HG02885 (cell line): ENCODE measurements around the gene ASGR1.
"Not testable (repeated sequence)": the region's sequence is repeated elsewhere in the genome, so short reads cannot be mapped to it uniquely, and the experiment has no call there.

ENCODE experiments used
- ATAC-seq: cut with Tn5 transposase; IDR thresholded peaks from one replicate; pipeline ENCODE4 v1.9.1; 2021; ENCODE audit warnings: mild to moderate bottlenecking; ENCODE audit not compliant: unreplicated experiment, poor library complexity

The ASGR1 gene

DNA sequence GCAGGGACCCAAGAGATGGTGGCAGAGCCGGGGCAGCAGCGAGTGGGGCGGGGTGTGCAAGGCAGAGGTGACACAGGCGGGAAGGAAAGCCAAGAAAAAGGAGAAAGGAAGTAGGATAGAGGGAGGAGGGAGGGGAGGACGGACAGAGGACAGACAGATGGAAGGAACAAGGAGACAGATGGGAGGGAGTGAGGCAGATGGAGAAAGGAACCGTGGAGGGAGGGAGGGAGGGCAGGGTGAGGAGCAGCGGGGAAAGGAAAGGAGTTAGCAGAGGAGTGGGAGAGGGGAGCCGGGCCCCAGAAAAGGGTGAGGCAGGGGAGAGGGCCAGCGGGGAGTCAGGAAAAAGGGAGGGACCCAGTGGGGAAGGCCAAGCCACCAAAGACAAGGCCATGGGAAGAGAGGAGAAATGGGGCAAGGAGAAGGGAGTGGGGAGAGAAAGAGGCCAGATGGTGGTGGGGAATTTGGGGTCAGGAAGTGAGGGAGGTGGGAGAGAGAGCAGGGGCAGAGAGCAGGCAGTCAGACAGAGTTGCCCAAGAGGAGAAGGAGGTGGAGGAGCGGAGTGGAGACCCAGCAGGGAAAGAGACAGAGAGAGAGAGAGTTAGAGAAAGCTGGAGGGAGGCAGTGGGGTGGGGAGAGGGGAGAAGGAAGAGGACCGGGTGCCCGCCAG lies 13.2 kb upstream of the ASGR1 start:
- no peak for ATAC-seq

DNA sequence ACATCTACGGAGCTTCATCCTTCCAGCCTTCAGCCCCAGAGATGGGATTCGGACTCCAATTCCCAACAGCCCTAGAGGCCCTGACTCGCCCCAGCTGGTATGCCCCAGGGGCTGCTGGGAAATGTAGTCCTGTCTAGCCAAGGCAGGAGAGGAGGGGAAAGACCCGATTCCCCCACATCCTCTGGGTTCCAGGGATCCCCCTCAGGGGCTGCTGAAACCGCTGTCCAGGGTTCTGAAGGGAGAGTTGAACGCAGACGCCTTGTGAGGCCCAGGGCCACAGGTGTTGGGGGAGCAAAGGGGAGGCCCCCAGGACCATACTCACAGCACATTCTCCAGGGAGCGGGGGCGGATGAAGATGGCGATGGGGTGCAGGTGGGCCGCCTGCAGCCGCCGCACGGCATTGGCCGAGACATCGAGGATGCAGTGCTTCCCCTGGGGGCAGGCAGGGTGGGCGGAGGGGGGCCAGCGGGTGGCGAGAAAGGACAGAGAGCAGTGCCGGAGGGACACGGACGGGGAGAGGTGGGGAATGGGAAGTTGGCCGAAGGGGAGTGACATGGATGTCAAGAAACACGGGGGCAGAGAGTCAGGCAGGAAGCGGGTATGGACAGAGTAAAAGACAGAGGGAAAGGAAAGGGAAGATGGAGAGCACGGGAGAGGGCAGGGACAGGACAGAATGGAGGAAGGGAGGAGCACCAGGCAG lies 12.6 kb upstream of the ASGR1 start:
- ATAC-seq = no peak

DNA sequence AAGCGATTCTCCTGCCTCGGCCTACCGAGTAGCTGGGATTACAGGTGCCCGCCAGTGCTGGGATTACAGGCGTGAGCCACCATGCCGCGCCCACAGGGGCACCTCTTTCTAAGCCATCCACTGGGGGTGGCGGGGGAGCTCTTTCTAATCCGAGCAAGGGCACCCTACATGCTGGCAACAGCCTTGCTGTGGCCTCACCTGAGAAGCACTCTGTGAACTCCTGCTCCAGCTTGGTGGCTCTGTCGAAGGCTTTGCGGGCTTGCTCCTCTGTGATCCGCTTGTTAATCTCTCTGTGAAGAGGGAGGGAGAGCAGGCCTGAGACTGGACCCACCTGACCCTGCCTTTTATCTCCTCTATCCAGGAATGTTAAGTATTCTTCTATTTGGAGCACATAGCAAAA lies 11.9 kb upstream of the ASGR1 start:
- ATAC-seq = no peak

DNA sequence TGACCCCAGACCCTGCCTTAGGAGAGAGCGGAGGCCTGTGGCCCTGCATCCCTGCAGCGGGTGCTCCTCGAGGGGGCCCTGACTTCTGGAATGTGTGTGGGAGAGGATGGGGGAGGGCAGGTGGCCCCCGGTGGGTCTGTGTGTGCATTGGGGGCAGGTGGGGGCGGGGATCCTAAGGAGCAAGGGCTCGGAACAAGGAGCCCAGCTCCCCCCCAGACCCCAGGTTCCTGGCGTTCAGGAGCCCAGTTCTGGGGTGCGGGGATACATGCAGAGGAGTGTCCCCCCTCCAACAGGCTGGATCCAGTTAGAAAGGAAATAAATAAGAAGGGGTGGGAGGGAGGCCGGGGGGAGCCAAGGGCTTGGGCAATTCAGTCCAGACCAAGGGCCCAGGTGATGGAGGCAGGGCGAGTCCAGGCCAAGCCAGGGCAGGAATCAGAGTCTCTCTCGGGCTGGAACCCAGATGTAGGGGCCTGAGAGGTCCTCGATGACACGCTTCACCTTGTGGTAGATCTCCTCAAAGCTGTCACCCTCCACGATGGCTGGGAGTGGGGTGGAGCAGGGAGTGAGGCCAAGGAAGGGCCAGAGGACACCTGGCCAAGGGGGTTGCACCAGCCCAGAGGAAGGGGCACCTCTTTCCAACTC lies 11.2 kb upstream of the ASGR1 start:
- no peak for ATAC-seq

DNA sequence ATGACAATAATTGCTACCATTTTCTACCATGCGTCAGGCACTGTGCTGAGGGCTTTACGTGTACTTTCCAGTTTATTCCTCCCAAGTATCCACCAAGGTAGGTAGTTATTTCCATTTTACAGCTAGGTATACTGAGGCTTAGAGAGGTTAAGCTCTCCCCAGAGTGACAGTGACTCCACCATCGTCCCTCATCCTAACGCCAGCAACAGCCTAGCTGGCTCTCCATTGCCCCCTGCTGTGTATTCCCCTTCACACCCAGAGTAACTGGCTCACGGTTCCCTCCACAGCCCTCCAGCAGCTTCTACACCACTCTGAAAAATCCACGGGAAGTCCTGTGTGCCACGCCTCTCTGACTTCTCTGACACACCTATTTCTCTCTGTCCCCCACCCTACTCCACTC lies 7.1 kb upstream of the ASGR1 start:
- ATAC-seq = no peak

DNA sequence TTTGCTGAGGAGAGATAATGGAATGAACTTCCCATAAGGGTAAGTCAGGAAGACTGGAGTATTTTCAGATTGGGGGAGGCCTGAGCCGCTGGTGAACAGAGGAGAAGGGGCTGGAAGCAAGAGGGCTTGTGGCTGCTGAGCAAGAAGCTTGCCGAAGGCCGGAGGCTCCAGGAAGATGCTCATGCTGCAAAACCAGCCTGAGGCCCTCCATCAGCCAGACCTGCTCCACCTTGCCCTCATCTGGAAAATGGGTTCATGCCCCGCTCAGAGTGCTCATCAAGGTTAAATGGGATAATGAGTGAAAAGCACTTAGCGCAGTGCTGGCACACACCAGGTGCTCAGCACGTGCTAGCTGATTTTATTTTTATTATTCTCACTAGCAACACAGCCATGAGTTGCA lies 5.5 kb upstream of the ASGR1 start:
- ATAC-seq = no peak

DNA sequence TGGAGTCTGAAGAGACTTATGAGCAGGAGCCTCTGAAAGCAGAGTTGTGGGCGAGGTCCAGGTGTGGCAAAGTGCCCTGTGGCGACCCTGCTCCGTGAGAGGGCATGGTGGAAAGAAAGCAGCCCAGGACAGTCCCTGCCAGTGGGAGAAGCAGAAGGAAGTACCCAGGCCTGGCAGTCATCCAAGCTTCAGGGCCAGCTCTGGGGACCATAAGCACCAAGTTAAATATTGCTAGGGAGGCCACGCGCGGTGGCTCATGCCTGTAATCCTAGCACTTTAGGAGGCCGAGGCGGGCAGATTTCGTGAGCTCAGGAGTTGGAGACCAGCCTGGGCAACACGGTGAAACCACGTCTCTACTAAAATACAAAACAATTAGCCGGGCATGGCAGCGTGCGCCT lies 4.9 kb upstream of the ASGR1 start:
- no peak for ATAC-seq

DNA sequence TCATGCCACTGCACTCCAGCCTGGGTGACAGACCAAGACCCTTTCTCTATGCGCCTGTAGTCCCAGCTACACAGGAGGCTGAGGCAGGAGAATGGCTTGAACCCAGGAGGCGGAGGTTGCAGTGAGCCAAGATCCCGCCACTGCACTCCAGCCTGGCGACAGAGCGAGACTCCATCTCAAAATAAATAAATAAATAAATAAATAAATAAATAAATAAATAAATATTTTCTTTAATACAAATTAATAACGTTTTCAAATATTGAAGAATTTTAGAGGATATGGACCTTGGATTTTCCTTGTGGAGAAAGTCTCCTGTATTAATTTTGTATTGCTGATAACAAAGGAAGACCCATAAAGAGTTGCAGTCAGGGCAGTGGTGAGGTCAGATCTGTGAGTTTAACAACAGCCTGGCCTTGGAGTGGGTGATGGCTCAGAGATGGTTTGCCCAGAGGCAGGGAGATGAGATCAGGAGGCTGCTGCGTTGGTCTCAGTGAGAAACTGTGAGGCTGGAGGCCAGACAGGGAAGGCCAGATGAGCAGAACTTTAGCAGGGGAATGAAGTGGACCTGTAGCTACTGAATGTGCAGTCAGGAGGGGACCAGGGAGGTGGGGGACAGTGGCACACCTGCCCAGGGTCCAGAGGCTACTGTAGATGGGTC lies 4.4 kb upstream of the ASGR1 start:
- ATAC-seq = no peak

DNA sequence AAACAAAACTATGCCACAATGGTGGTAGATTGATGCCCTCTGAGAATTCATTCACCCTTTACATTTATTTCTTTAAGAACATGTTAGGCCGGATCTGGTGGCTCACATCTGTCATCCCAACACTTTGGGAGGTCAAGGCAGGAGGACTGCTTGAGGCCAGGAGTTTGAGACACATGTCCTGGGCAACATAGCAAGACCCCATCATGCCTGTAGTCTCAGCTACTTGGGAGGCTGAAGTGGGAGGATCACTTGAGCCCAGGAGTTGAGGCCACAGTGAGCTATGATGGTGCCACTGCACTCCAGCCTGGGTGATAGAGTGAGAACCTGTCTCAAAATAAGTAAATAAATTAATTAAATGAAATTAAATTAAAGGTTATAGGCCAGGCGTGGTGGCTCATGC lies 2.9 kb upstream of the ASGR1 start:
- ATAC-seq = not testable (repeated sequence)

DNA sequence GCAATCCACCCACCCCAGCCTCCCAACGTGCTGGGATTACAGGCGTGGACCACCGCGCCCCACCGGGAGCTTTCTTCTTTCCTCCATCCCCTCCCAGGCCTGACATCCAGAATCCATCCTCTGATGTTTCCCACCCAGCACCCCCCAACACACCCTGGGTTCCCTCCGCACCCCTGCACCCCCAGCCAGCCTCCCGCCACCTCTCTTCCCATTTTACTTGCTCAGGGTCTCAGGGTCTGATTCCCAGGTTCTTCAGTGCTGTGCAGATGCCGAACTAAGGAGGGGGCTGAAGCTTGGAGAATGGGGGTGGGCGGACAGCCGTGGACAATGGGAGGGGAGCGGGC lies 225 bp downstream of the ASGR1 start:
- ATAC-seq = no peak

DNA sequence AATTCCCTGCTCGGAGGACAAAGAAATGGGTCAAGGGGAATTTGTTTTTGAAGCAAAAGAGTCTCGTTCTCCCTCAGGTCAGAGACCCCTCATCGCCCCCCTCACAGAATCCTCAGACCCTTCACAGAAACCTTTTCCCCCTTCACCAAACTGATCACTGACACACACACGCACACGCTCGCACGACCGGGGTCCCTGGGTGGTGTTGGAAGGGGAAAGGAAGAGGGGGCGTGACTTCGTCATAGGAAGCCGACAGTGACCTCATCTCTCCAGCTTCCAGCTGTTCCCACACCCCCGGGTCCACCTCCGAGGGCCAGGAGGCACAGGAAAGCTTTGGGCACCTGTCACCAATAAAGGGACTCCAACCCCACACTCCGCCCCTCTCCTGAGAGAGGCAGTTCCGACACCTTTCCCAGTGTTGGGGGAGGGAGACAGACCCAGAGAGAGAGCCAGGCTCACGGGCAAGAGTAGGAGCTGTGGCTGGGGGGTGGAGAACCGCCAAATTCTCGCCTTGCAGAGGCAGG lies 1.2 kb downstream of the ASGR1 start:
- no peak for ATAC-seq

DNA sequence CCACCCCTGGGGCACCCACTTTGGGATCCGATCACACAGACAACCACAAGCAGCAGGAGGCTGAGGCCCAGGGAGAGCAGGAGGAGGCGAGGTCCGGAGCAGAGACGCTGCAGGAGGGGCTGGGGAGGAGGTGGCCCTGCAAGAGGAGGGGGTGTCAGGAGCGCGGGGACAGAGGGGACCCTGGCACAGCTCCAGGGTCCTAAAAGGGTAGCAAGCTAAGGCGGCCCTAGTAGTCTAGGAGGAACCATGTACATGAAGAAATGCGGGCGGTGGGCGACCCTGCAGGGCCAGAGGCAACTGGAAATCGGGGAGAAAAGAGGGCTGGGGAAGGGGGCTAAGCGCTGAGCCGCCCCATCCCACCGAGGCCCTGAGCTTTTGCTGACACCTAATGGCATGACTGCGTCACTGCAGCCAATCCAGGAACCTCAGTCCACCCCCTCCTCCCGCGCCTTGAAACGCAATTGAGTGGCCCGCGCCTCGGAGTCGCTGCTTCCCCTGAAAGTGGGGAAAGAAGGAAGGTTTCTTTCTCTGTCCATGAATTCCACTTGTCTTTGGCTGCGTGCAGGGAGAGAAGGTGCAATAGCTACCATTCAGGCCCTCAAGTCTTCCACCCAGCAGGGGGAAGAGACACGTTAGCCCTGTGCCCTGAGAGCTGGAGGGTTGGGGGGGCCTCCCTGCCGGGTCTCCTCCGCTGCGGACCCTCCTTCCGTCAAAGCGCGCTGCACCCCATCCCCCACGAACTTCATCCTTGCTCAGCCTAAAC lies 1.8 kb downstream of the ASGR1 start:
- ATAC-seq = no peak

DNA sequence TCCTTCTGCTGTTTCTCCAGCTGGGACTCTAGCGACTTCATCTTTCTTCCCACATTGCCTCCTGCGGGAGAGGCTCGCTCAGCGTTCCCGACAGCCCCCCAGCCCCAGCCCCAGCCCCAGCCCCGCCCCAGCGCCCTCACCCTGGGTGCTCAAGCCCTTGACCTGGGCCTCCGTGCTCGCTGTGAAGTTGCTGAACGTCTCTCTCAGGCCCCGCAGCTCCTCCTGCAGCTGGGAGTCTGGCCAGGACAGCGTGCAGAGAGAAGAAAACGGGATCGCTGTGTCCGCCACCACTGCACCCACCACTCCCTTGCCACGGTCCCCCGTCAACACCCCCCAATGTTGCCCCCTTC lies 2.4 kb downstream of the ASGR1 start:
- no peak for ATAC-seq

DNA sequence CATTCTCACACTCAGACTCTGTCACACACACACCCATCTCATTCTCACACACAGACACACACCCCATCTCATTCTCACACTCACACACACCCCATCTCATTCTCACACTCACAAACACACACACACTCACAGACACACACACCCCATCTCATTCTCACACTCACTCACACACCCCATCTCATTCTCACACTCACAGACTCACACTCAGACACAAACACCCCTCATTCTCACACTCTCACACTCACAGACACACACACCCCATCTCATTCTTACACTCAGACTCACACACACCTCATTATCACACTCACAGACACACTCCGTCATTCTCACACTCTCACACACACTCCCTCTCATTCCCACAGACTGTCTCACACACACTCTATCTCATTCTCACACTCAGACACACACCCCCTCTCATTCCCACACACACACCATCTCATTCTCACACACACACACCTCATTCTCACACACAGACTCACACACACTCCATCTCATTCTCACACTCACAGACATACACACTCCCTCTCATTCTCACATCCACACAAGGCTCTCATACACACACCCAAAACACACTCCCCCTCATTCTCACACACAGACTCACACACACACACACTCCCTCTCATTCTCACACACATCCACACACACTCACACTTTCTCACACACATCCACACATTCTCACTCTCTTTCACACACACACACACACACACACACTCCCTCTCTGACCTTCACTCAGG lies 2.9 kb downstream of the ASGR1 start:
- no peak for ATAC-seq

DNA sequence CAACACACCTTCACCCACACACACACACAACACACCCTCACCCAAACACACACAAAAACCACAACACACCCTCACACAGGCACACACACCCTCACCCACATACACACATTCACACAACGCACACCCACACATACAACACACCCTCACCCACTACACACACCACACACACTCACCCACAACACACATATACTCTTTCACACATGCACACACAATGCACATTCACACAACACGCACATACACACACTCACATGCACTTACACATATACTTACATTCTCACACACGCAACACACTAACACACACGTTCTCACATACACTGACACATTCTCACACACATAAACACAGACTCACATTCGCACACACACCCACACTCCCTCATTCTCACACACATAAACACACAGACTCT lies 3.8 kb downstream of the ASGR1 start:
- ATAC-seq = no peak

DNA sequence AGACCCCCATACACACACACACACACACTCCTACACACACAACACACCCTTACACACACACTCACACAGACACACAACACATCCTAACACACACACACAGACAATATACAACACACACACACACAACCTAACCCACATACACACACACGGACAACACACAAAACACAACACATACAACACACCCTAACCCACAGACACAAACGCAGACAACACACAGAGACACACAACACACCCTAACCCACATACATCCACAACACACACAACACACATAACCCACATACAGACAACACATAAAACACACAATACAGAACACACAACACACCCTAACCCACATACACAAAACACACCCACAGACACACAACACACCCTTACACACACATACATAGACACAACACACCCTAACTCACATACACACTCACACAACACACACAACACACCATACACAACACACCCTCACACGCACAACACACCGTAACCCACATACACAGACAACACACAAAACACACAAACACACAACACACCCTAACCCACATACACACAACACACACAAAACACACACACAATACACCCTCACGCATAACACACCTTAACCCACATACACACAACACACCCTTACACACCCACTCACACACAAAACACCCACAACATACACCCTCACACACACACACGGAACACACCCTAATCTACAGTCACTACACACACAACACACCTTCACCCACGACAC lies 4.4 kb downstream of the ASGR1 start:
- no peak for ATAC-seq

DNA sequence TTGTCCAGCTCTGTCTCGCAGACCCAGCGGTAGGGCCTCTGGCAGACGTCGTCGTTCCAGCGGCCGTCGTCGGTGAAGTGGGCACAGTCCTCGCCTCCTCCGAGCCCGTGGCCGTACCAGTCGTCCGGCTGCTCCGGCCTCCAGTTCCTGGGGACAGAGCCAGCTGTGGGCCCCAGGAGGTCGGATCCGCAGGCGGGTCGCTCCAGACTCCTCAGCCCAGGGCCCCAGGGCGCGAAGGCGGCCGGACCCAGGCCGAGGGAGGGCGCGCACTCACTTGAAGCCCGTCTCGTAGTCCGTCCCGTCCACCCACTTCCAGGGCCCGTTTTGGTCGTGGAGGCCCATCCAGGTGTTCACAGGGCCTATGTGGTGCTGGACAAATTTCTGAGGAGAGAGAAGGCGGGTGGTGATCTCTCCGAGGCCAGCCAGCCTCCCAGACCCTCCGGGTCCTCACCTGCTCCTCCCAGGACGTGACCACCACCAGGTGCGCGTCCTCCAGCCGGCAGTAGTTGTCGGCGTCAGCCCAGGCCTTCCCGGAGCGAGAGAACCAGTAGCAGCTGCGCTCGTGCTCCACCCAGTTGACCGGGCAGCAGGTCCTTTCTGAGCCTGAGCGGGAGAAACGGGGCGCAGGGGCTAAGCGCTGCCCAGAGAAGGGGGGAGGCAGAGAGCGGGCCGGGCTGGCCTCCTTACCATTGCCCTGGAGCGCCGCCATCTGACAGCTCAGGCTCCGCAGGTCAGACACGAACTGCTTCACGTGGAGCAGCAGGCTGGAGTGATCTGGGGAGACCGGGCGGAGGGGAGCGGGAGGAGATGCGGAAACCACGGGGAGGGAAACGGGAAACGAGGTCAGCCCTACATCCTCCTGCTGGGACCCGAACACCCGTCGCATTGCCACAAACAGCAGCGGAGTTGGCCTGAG lies 5.2 kb downstream of the ASGR1 start:
- ATAC-seq = no peak

DNA sequence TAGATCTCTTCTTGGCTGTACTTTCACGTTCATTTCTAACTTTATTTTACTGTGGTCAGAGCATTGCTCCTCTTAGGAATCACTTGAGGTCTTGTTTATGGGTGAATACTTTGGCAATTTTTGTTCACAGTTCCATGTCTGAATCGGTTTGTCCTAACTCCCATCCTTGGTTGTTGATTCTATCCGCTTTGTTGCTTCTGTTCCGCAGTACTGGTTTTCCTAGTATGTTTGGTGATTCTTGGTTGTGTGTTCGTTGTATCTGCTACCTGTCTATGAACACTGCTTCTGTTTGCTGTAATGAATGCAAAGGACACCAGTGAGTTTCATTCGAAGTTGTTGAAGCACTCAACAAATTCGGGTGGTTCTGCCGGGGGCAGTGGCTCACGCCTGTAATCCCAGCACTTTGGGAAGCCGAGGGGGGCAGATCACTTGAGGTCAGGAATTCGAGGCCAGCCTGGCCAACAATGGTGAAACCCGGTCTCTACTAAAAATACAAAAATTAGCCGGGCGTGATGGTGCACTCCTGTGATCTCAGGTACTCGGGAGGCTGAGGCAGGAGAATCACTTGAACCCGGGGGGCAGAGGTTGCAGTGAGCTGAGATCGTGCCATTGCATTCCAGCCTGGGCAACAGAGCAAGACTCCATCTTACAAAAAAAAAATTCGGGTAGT lies 6.5 kb downstream of the ASGR1 start:
- not testable (repeated sequence) for ATAC-seq
